ENCODE measurements around the gene GPALPP1. TPM values are rescaled to one million over a fixed set of nuclear protein-coding genes. Genes with fewer than 3 reads are reported as not detected.
"Not testable (repeated sequence)": the region's sequence is repeated elsewhere in the genome, so short reads cannot be mapped to it uniquely, and the experiment has no call there.

Gene GPALPP1
- total RNA-seq, 1 donor from 2014 or later: 20.9 TPM

DNA sequence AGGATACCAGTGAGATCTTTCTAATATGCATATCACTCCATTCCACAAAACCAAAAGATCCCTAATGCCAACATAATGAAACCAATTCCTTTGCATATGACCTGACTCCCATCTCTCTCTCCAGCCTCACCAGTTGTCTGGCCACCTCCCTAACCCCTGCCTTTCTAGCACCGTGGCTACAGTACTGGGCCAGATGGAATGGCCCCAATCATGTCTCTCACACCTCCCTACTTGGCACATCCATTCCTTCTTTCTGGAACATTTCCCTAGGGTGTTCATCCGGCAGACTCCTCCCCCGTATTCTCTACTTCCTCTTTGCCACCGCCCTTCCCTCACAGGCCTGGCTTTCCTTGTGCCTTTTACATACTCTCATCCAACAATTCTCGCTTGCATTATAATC, 62.0 kb downstream of the GPALPP1 start:
- intact Hi-C loops (cut with DNase I): no loop called here
- no peaks in the 10 kb centered on the region for H3K9me3 ChIP-seq

GRCh38 chr13:45055198-45055901, 66.0 kb downstream of the GPALPP1 start:
- Histone ChIP-seq H3K36me3 (no peaks in the 10 kb centered on the region), H3K4me3 (no peak overlapping the region), H3K9me3 (no peaks in the 10 kb centered on the region), H3K4me1 (peaks cover 20% of the 10 kb centered on the region), H3K27ac (peak overlapping the region; percentile 70), H3K27me3 (no peaks in the 10 kb centered on the region)
- intact Hi-C loops (cut with DNase I): no loop called here
- DNase-seq (ENCODE audit: extremely low spot score in 2 of 2): no peak
- no peak for TF ChIP-seq CTCF (IDR thresholded peaks at IDR 0.05)
- peak; percentile 11 to 78 for TF ChIP-seq POLR2AphosphoS5 (IDR thresholded peaks at IDR 0.05; ENCODE audit: insufficient read depth in 1 of 2, low read depth in 1 of 2)
- TF ChIP-seq POLR2A (IDR thresholded peaks at IDR 0.05): no peak

More for the DNA sequence above, 62.0 kb downstream of the GPALPP1 start:
- Histone ChIP-seq H3K36me3 (no peaks in the 10 kb centered on the region), H3K27me3 (no peaks in the 10 kb centered on the region), H3K27ac (no peak overlapping the region), H3K4me3 (no peak overlapping the region), H3K4me1 (peaks cover 32% of the 10 kb centered on the region)
- TF ChIP-seq POLR2AphosphoS5 (IDR thresholded peaks at IDR 0.05; ENCODE audit: insufficient read depth in 1 of 2, low read depth in 1 of 2) (no peak), CTCF (IDR thresholded peaks at IDR 0.05) (no peak), POLR2A (IDR thresholded peaks at IDR 0.05) (no peak)
- DNase-seq (ENCODE audit: extremely low spot score in 2 of 2): no peak

GRCh38 chr13:45055902-45056648, 66.7 kb downstream of the GPALPP1 start:
- Histone ChIP-seq H3K27ac (peak overlapping the region; percentile 70), H3K9me3 (no peaks in the 10 kb centered on the region), H3K27me3 (no peaks in the 10 kb centered on the region), H3K36me3 (no peaks in the 10 kb centered on the region), H3K4me1 (peaks cover 20% of the 10 kb centered on the region), H3K4me3 (peak overlapping the region in 1 of 2 donors; percentile 10)
- no peak for DNase-seq (ENCODE audit: extremely low spot score in 2 of 2)
- intact Hi-C loops (cut with DNase I): no loop called here
- TF ChIP-seq POLR2AphosphoS5 (IDR thresholded peaks at IDR 0.05; ENCODE audit: insufficient read depth in 1 of 2, low read depth in 1 of 2) (peak in 1 of 2 donors; percentile 45), POLR2A (IDR thresholded peaks at IDR 0.05) (no peak)

DNA sequence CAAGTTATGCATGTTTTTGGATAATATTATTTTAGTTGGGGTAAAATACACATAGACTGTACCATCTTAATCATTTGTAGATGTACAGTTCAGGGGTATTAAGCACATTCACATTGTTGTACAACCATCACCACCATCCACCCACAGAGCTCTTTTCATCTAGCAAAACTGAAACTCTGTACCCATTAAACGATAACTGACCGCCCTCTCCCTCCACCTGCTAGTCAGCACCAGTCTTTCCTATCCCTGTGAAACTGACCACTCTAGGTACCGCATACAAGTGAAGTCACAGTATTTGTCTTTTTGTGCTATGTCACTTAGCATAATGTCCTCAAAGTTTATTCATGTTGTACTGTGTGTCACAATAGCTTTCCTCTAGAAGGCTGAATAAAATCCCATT, 70.7 kb downstream of the GPALPP1 start:
- Histone ChIP-seq H3K4me3 (no peak overlapping the region), H3K9me3 (no peaks in the 10 kb centered on the region), H3K27me3 (no peaks in the 10 kb centered on the region), H3K36me3 (no peaks in the 10 kb centered on the region), H3K4me1 (peaks cover 14% of the 10 kb centered on the region), H3K27ac (no peak overlapping the region)
- intact Hi-C loops (cut with DNase I): no loop called here
- TF ChIP-seq POLR2AphosphoS5 (IDR thresholded peaks at IDR 0.05; ENCODE audit: insufficient read depth in 1 of 2, low read depth in 1 of 2) (no peak), POLR2A (IDR thresholded peaks at IDR 0.05) (no peak), CTCF (IDR thresholded peaks at IDR 0.05) (no peak)
- no peak for DNase-seq (ENCODE audit: extremely low spot score in 2 of 2)

DNA sequence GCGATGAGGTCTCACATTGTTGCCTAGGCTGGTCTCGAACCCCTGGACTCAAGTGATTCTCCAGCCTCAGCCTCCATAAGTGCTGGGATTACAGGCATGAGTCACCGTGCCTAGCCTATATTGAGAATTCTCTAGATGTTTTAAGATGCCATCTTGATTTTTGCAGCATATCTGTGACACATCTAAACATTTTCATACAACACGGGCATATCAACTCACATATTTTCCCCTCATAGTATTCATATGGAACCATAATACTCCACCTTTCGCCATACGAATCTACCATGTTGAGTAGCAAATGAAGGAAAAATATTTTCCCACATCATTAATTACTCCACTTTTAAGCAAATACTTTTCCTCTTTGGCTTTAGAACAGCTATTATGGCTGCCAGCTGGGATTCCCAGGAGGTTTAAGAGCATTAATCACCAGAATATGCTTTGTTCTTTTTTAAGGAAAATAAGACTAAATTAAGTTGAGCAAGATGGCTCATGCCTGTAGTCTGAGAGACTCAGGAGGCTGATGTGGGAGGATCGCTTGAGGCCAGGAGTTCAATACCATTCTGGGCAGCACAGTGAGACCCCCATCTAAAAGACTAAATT, 74.0 kb downstream of the GPALPP1 start:
- no peaks in the 10 kb centered on the region for H3K36me3 ChIP-seq
- no peak overlapping the region for H3K4me3 ChIP-seq
- no peaks in the 10 kb centered on the region for H3K9me3 ChIP-seq
- intact Hi-C loops (cut with DNase I): no loop called here
- no peaks in the 10 kb centered on the region for H3K27me3 ChIP-seq
- H3K4me1 ChIP-seq: no peaks in the 10 kb centered on the region
- H3K27ac ChIP-seq: no peak overlapping the region
- DNase-seq (ENCODE audit: extremely low spot score in 2 of 2): no peak
- TF ChIP-seq POLR2AphosphoS5 (IDR thresholded peaks at IDR 0.05; ENCODE audit: insufficient read depth in 1 of 2, low read depth in 1 of 2) (no peak), CTCF (IDR thresholded peaks at IDR 0.05) (no peak), POLR2A (IDR thresholded peaks at IDR 0.05) (no peak)

- H3K27ac ChIP-seq; H3K4me3 ChIP-seq; H3K36me3 ChIP-seq; H3K4me1 ChIP-seq; intact Hi-C loops (cut with DNase I); DNase-seq (ENCODE audit: extremely low spot score in 2 of 2); H3K27me3 ChIP-seq; H3K9me3 ChIP-seq: not testable (repeated sequence)
Observed at GRCh38 chr13:45063889-45064288, 74.6 kb downstream of the GPALPP1 start.
